Effector CD4-positive, alpha-beta T cell (primary cell): ENCODE data around the gene BDP1.
A peak's percentile ranks its signal among the peaks of the same experiment; 100 is the strongest.
"Not testable (repeated sequence)": the region's sequence is repeated elsewhere in the genome, so short reads cannot be mapped to it uniquely, and the experiment has no call there.

ENCODE experiments used
- DNase-seq: peaks from one replicate; pipeline ENCODE4 v3.0.0-alpha.2; 2020
- total RNA-seq: gene quantifications from one replicate; lab custom pipeline; 2026; lab: John Stamatoyannopoulos, UW

BDP1 gene
- total RNA-seq, result 236 reads per million, percentile 94 among the genes with 10 or more reads in this experiment

GRCh38 chr5:71455427-71456361, at the start of gene BDP1:
Gene BDP1, plus strand, starts transcription at chr5:71455651. Its CDS starts 227 bp downstream, at chr5:71455878.
- DNase-seq, result peak; percentile 98

- not testable (repeated sequence) for DNase-seq
Observed at GRCh38 chr5:71410088-71410487, 45.4 kb upstream of the BDP1 start.

- not testable (repeated sequence) for DNase-seq
Observed at GRCh38 chr5:71415626-71416025, 39.8 kb upstream of the BDP1 start.

- not testable (repeated sequence) for DNase-seq
Observed at GRCh38 chr5:71418026-71418425, 37.4 kb upstream of the BDP1 start.

GRCh38 chr5:71421278-71421677, 34.2 kb upstream of the BDP1 start:
- not testable (repeated sequence) for DNase-seq

- not testable (repeated sequence) for DNase-seq
Observed at GRCh38 chr5:71423896-71424295, 31.6 kb upstream of the BDP1 start.

GRCh38 chr5:71426686-71427474, 28.6 kb upstream of the BDP1 start:
- DNase-seq, result not testable (repeated sequence)

GRCh38 chr5:71432410-71432809, 23.0 kb upstream of the BDP1 start:
- DNase-seq, result not testable (repeated sequence)

- DNase-seq, result not testable (repeated sequence)
Observed at GRCh38 chr5:71434825-71435224, 20.6 kb upstream of the BDP1 start.

GRCh38 chr5:71441564-71441963, 13.9 kb upstream of the BDP1 start:
- not testable (repeated sequence) for DNase-seq

- DNase-seq, result not testable (repeated sequence)
Observed at GRCh38 chr5:71443891-71444290, 11.6 kb upstream of the BDP1 start.

- not testable (repeated sequence) for DNase-seq
Observed at GRCh38 chr5:71445015-71445414, 10.4 kb upstream of the BDP1 start.

GRCh38 chr5:71445523-71446152, 9.8 kb upstream of the BDP1 start:
- not testable (repeated sequence) for DNase-seq

- not testable (repeated sequence) for DNase-seq
Observed at GRCh38 chr5:71446540-71447216, 8.8 kb upstream of the BDP1 start.

- peak; percentile 24 for DNase-seq
Observed at GRCh38 chr5:71447218-71447808, 8.1 kb upstream of the BDP1 start.

- DNase-seq, result no peak
Observed at GRCh38 chr5:71452876-71453275, 2.6 kb upstream of the BDP1 start.

- no peak for DNase-seq
Observed at GRCh38 chr5:71454913-71455312, 538 bp upstream of the BDP1 start.

- no peak for DNase-seq
Observed at GRCh38 chr5:71456362-71456743, 902 bp downstream of the BDP1 start.

GRCh38 chr5:71457106-71457505, 1.7 kb downstream of the BDP1 start:
- no peak for DNase-seq

GRCh38 chr5:71460693-71461092, 5.2 kb downstream of the BDP1 start:
- no peak for DNase-seq

- DNase-seq, result no peak
Observed at GRCh38 chr5:71461360-71461759, 5.9 kb downstream of the BDP1 start.

GRCh38 chr5:71471193-71471592, 15.7 kb downstream of the BDP1 start:
- DNase-seq, result no peak
